Measurements from ENCODE around the gene GLTPD2. TPM values are rescaled to one million over a fixed set of nuclear protein-coding genes. Genes with fewer than 3 reads are reported as not detected.
A peak's percentile ranks its signal among the peaks of the same experiment; 100 is the strongest.

Gene GLTPD2
- total RNA-seq, 6 experiments from 2014 or later: 20.6 to 97.4 (median 60.9) TPM

- TF ChIP-seq POLR2A (IDR thresholded peaks at IDR 0.05) (no peak), CTCF (IDR thresholded peaks at IDR 0.05) (peak in 1 of 4 donors; percentile 7)
- intact Hi-C loops (cut with DNase I): loop anchor here (10.0 kb wide), 1 partner anchor 48 kb away; the partner anchor contains the start of genes CXCL16 (in 2 of the 2), MED11 (in 2 of the 2) and ZMYND15 (in 2 of the 2)
- Histone ChIP-seq H3K9me3 (no peaks in the 10 kb centered on the region), H3K36me3 (no peaks in the 10 kb centered on the region), H3K27me3 (no peaks in the 10 kb centered on the region), H3K4me3 (no peak overlapping the region), H3K27ac (no peak overlapping the region), H3K4me1 (peaks cover 0 to 10% (median 4%) of the 10 kb centered on the region in 4 donors)
- DNase-seq (no peak), ATAC-seq (no peak)
- WGBS (ENCODE audit: insufficient coverage, low coverage, low lambda C conversion rate, missing lambda C conversion rate): 46% methylated on average over 10 of the region's 28 CpGs
Observed at GRCh38 chr17:4782652-4783051, 6.1 kb upstream of the GLTPD2 start.

- Histone ChIP-seq H3K27ac (no peak overlapping the region), H3K27me3 (no peaks in the 10 kb centered on the region), H3K4me1 (peaks cover 0 to 21% (median 5%) of the 10 kb centered on the region in 4 donors), H3K36me3 (no peaks in the 10 kb centered on the region), H3K4me3 (peak overlapping the region in 1 of 3 donors; percentile 18), H3K9me3 (no peaks in the 10 kb centered on the region)
- ATAC-seq: no peak
- intact Hi-C loops (cut with DNase I): loop anchor here (5.0 to 10.0 kb wide), 2 partner anchors 51 to 102 kb away; partner anchors contain the start of genes CXCL16 (in 2 of the 2), MED11 (in 2 of the 2) and ZMYND15 (in 2 of the 2)
- DNase-seq: peak in 1 of 3 donors; percentile 29
- TF ChIP-seq POLR2A (IDR thresholded peaks at IDR 0.05): no peak
- TF ChIP-seq CTCF (IDR thresholded peaks at IDR 0.05): no peak
- WGBS (ENCODE audit: insufficient coverage, low coverage, low lambda C conversion rate, missing lambda C conversion rate): 33% methylated on average over 4 of the region's 61 CpGs
Observed at GRCh38 chr17:4785311-4786105, 3.3 kb upstream of the GLTPD2 start.

- DNase-seq: peak in 2 of 3 donors; percentile 55 to 66
Observed at GRCh38 chr17:4786106-4786511, 2.7 kb upstream of the GLTPD2 start, which contains the start of gene VMO1. Gene VMO1 (minus strand): TSS chr17:4786364. CDS start chr17:4786352, 12 bp downstream.

GRCh38 chr17:4786516-4786915 lies 2.2 kb upstream of the GLTPD2 start:
- TF ChIP-seq CTCF (IDR thresholded peaks at IDR 0.05): no peak
- TF ChIP-seq POLR2A (IDR thresholded peaks at IDR 0.05): no peak
- Histone ChIP-seq H3K4me3 (peak overlapping the region in 1 of 3 donors; percentile 18), H3K9me3 (no peaks in the 10 kb centered on the region), H3K27me3 (no peaks in the 10 kb centered on the region), H3K27ac (peak overlapping the region; percentile 84 to 96 (median 92)), H3K36me3 (no peaks in the 10 kb centered on the region), H3K4me1 (peaks cover 0 to 25% (median 5%) of the 10 kb centered on the region in 4 donors)
- ATAC-seq (no peak), DNase-seq (no peak)
- intact Hi-C loops (cut with DNase I): loop anchor here (5.0 to 10.0 kb wide), 2 partner anchors 52 to 101 kb away; partner anchors contain the start of genes CXCL16 (in 2 of the 2), MED11 (in 2 of the 2) and ZMYND15 (in 2 of the 2)
- WGBS (ENCODE audit: insufficient coverage, low coverage, low lambda C conversion rate, missing lambda C conversion rate): 50% methylated on average over 6 of the region's 6 CpGs

More at GRCh38 chr17:4786106-4786511, 2.7 kb upstream of the GLTPD2 start, which contains the start of gene VMO1:
- 43% methylated on average over 5 of the region's 24 CpGs for WGBS (ENCODE audit: insufficient coverage, low coverage, low lambda C conversion rate, missing lambda C conversion rate)
- no peaks in the 10 kb centered on the region for H3K36me3 ChIP-seq
- H3K27ac ChIP-seq: peak within 1 kb of the TSS; percentile 84 to 96 (median 92)
- intact Hi-C loops (cut with DNase I): loop anchor here (5.0 to 10.0 kb wide), 2 partner anchors 51 to 101 kb away; partner anchors contain the start of genes CXCL16 (in 2 of the 2), MED11 (in 2 of the 2) and ZMYND15 (in 2 of the 2)
- peak in 1 of 4 donors; percentile 5 for ATAC-seq
- no peaks in the 10 kb centered on the region for H3K9me3 ChIP-seq
- peaks cover 0 to 25% (median 5%) of the 10 kb centered on the region in 4 donors for H3K4me1 ChIP-seq
- H3K27me3 ChIP-seq: no peaks in the 10 kb centered on the region
- TF ChIP-seq POLR2A (IDR thresholded peaks at IDR 0.05) (no peak), CTCF (IDR thresholded peaks at IDR 0.05) (no peak)
- H3K4me3 ChIP-seq: peak within 1 kb of the TSS in 2 of 3 donors; percentile 10 to 18

All from right lobe of liver (tissue), 6 donors.